Tibial artery (tissue), 4 donors: ENCODE results near the gene INSYN2B.

Experiments used
- DNase-seq, 2 donors: peaks; one replicate each; pipeline ENCODE4 v3.0.0-alpha.2; 2019
- H3K27ac ChIP-seq, 2 donors: fragments of 200-600 bp; sonication (generic) in 1 of 2; 1 replicate in 1 of 2; 2 replicates in 1 of 2; pipeline ENCODE4 v1.5.1; 2018 to 2019; ENCODE audit warnings: mild to moderate bottlenecking in 1 of 2
- H3K27me3 ChIP-seq, 2 donors: fragments of 200-600 bp; sonication (generic) in 1 of 2; one replicate each; pipeline versions ENCODE4 v1.5.1 to v1.6.0; 2016 to 2019
- H3K36me3 ChIP-seq, 3 donors: fragments of 200-600 bp; sonication (generic) in 2 of 3; one replicate each; pipeline ENCODE4 v1.5.1; 2016 to 2019; ENCODE audit warnings: mild to moderate bottlenecking in 2 of 3
- H3K4me1 ChIP-seq, 4 donors: fragments of 200-600 bp; sonication (generic) in 2 of 4; 1 replicate in 3 of 4; 2 replicates in 1 of 4; pipeline ENCODE4 v1.5.1; 2016 to 2019
- H3K4me3 ChIP-seq, 2 donors: fragments of 200-600 bp; sonication (generic) in 1 of 2; 1 replicate in 1 of 2; 2 replicates in 1 of 2; pipeline ENCODE4 v1.5.1; 2018 to 2019; ENCODE audit warnings: mild to moderate bottlenecking in 2 of 2
- H3K9me3 ChIP-seq, 3 donors: fragments of 200-600 bp; sonication (generic) in 1 of 3; one replicate each; pipeline ENCODE4 v1.5.1; 2016 to 2019
- CTCF ChIP-seq, 2 experiments: fragments of 200-600 bp in 1 of 2; fragments of 450-650 bp in 1 of 2; IDR thresholded peaks; one replicate each; pipeline ENCODE4 v1.5.1; 2017 to 2019; ENCODE audit warnings: antibody characterized with exemption in 2 of 2, mild to moderate bottlenecking in 1 of 2, moderate library complexity in 1 of 2
- intact Hi-C: fragments of 100-400 bp; cut with DNase I; formaldehyde crosslinking; loops from one replicate; pipeline ENCODE4 v1.15.0; 2023; ENCODE audit warnings: low total_unique reads

INSYN2B gene

GRCh38 chr5:169970339-169970738 lies 10.0 kb downstream of the INSYN2B start:
- no peak overlapping the region for H3K4me3 ChIP-seq
- H3K4me1 ChIP-seq = no peaks in the 10 kb centered on the region
- TF ChIP-seq CTCF (IDR thresholded peaks at IDR 0.05) = no peak
- intact Hi-C loops = no loop called here
- DNase-seq = no peak
- no peaks in the 10 kb centered on the region for H3K36me3 ChIP-seq
- no peaks in the 10 kb centered on the region for H3K9me3 ChIP-seq
- no peak overlapping the region for H3K27ac ChIP-seq
- peaks cover 0 to 7% of the 10 kb centered on the region in 2 donors for H3K27me3 ChIP-seq

GRCh38 chr5:169964246-169964645 lies 16.0 kb downstream of the INSYN2B start:
- Histone ChIP-seq H3K36me3 (no peaks in the 10 kb centered on the region), H3K27me3 (no peaks in the 10 kb centered on the region), H3K27ac (no peak overlapping the region), H3K9me3 (no peaks in the 10 kb centered on the region), H3K4me1 (no peaks in the 10 kb centered on the region), H3K4me3 (no peak overlapping the region)
- no peak for DNase-seq
- intact Hi-C loops = no loop called here
- no peak for TF ChIP-seq CTCF (IDR thresholded peaks at IDR 0.05)

- no peaks in the 10 kb centered on the region for H3K9me3 ChIP-seq
- DNase-seq = no peak
- intact Hi-C loops = no loop called here
- no peaks in the 10 kb centered on the region for H3K4me1 ChIP-seq
- no peaks in the 10 kb centered on the region for H3K36me3 ChIP-seq
- no peak overlapping the region for H3K27ac ChIP-seq
- peaks cover 0 to 5% of the 10 kb centered on the region in 2 donors for H3K27me3 ChIP-seq
- no peak for TF ChIP-seq CTCF (IDR thresholded peaks at IDR 0.05)
- H3K4me3 ChIP-seq = no peak overlapping the region
Observed at GRCh38 chr5:169960659-169961058, 19.6 kb downstream of the INSYN2B start.

- Histone ChIP-seq H3K9me3 (no peaks in the 10 kb centered on the region), H3K4me3 (no peak overlapping the region), H3K27me3 (peaks cover 0 to 20% of the 10 kb centered on the region in 2 donors), H3K4me1 (no peaks in the 10 kb centered on the region), H3K27ac (no peak overlapping the region), H3K36me3 (no peaks in the 10 kb centered on the region)
- intact Hi-C loops = no loop called here
- no peak for TF ChIP-seq CTCF (IDR thresholded peaks at IDR 0.05)
- DNase-seq = no peak
Observed at GRCh38 chr5:169958278-169958677, 22.0 kb downstream of the INSYN2B start.

GRCh38 chr5:169956756-169957155 lies 23.5 kb downstream of the INSYN2B start:
- DNase-seq = no peak
- H3K27me3 ChIP-seq = peaks cover 0 to 26% of the 10 kb centered on the region in 2 donors
- intact Hi-C loops = no loop called here
- H3K27ac ChIP-seq = no peak overlapping the region
- H3K36me3 ChIP-seq = no peaks in the 10 kb centered on the region
- no peaks in the 10 kb centered on the region for H3K4me1 ChIP-seq
- no peaks in the 10 kb centered on the region for H3K9me3 ChIP-seq
- no peak for TF ChIP-seq CTCF (IDR thresholded peaks at IDR 0.05)
- H3K4me3 ChIP-seq = no peak overlapping the region

- intact Hi-C loops = no loop called here
- TF ChIP-seq CTCF (IDR thresholded peaks at IDR 0.05) = no peak
- Histone ChIP-seq H3K36me3 (no peaks in the 10 kb centered on the region), H3K27ac (no peak overlapping the region), H3K9me3 (no peaks in the 10 kb centered on the region), H3K4me3 (no peak overlapping the region), H3K27me3 (peaks cover 0 to 26% of the 10 kb centered on the region in 2 donors), H3K4me1 (no peaks in the 10 kb centered on the region)
- no peak for DNase-seq
Observed at GRCh38 chr5:169956126-169956525, 24.2 kb downstream of the INSYN2B start.
